HG02623 (cell line): ENCODE measurements around the gene RPS6KC1.
"Not testable (repeated sequence)": the region's sequence is repeated elsewhere in the genome, so short reads cannot be mapped to it uniquely, and the experiment has no call there.

Experiments used
- ATAC-seq: cut with Tn5 transposase; IDR thresholded peaks from one replicate; pipeline ENCODE4 v1.9.1; 2021; ENCODE audit warnings: moderate library complexity; ENCODE audit not compliant: unreplicated experiment

The RPS6KC1 gene

GRCh38 chr1:213054142-213054541, 3.1 kb downstream of the RPS6KC1 start:
- ATAC-seq = no peak

- ATAC-seq = no peak
Observed at GRCh38 chr1:213054733-213055591, 3.9 kb downstream of the RPS6KC1 start.

GRCh38 chr1:213055767-213056166, 4.7 kb downstream of the RPS6KC1 start:
- ATAC-seq = no peak

- no peak for ATAC-seq
Observed at GRCh38 chr1:213057264-213058059, 6.4 kb downstream of the RPS6KC1 start.

GRCh38 chr1:213060836-213061235, 9.8 kb downstream of the RPS6KC1 start:
- ATAC-seq = no peak

GRCh38 chr1:213061263-213061662, 10.2 kb downstream of the RPS6KC1 start:
- no peak for ATAC-seq

GRCh38 chr1:213065800-213066199, 14.8 kb downstream of the RPS6KC1 start:
- ATAC-seq = no peak

- no peak for ATAC-seq
Observed at GRCh38 chr1:213066363-213066762, 15.3 kb downstream of the RPS6KC1 start.

GRCh38 chr1:213067352-213067751, 16.3 kb downstream of the RPS6KC1 start:
- ATAC-seq = no peak

- peak; percentile 90 for ATAC-seq
Observed at GRCh38 chr1:213070406-213070805, 19.4 kb downstream of the RPS6KC1 start.

GRCh38 chr1:213075725-213076124, 24.7 kb downstream of the RPS6KC1 start:
- ATAC-seq = peak; percentile 60

- ATAC-seq = no peak
Observed at GRCh38 chr1:213082420-213083111, 31.5 kb downstream of the RPS6KC1 start.

- ATAC-seq = no peak
Observed at GRCh38 chr1:213083112-213083445, 32.0 kb downstream of the RPS6KC1 start.

- no peak for ATAC-seq
Observed at GRCh38 chr1:213087911-213088310, 36.9 kb downstream of the RPS6KC1 start.

GRCh38 chr1:213089924-213090677, 39.1 kb downstream of the RPS6KC1 start:
- ATAC-seq = no peak

- ATAC-seq = no peak
Observed at GRCh38 chr1:213094446-213094845, 43.4 kb downstream of the RPS6KC1 start.

- no peak for ATAC-seq
Observed at GRCh38 chr1:213095467-213095866, 44.4 kb downstream of the RPS6KC1 start.

- no peak for ATAC-seq
Observed at GRCh38 chr1:213099682-213100399, 48.8 kb downstream of the RPS6KC1 start.

GRCh38 chr1:213100565-213100964, 49.5 kb downstream of the RPS6KC1 start:
- not testable (repeated sequence) for ATAC-seq
